HL-60/S4 treated with retinoic acid at 250 ng/mL for 4 days and 3 days (cell line): Measurements from ENCODE around the gene ADAM10.

Experiments
- in situ Hi-C: fragments of 300-500 bp; cut with MboI; formaldehyde crosslinking; loops from 2 replicates; pipeline ENCODE4 v1.7.0; 2022; ENCODE audit warnings: low sequenced_read_pairs

ADAM10 gene

DNA sequence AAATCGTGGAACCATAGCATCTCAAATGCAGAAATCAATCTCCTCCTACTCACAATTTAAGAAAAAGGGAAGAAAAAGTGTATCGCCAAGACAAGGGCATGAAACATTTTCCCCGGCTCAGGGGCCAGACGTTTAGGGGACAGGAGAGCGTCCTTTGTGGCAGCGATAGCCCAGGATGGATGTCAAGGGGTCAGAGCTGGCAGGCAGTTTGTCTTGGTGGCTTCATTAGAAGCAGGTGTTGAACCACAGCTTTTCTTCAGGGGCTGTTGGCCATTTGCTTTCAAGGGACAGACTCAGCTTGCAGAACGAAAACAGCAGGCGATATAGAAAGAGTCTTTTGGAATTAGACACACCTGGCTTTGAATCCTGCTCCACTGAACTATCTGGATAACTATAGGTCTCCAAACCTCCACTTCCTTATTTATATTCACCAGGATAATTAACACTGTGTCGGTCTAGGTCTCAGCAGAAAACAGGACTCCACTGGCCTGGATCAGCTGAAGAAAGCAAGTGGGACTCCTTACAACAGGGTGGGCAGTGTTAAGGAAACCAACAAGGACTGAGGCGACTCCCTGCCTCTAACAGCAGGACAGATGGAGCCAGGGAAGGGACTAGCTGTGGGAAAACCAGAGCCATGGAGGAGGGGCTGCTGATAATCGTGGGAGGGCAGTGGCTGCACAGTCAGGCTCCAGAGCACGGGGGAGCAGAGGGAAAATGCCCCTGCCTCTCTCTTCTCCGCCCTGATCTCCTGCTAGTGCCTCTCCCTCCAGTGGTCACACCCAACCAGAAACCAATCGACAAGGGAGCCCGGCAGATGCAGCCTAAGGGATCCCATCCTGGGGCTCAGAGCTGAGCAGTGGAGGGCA is 194.1 kb downstream of the ADAM10 start:
- in situ Hi-C loops, result no loop called here

DNA sequence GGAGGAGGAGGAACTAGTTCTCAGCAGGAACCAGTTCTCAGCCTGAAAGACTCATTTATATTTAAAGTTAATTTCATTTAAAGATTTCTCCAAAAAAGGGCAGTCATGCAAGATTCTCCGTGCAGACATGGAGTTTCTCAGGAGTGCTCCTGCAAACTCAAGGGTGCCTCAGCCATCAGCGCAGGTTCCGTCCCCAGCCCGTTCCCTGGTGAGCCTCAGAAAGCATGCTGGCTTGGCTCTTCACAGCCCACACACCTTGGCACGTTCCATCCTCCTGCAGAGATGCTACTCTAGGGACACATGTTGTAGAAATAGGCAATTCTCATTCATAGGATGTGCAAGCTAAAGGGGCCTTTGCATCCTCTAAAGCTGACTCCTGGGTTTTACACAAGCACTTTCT is 194.7 kb downstream of the ADAM10 start:
- in situ Hi-C loops, result no loop called here

DNA sequence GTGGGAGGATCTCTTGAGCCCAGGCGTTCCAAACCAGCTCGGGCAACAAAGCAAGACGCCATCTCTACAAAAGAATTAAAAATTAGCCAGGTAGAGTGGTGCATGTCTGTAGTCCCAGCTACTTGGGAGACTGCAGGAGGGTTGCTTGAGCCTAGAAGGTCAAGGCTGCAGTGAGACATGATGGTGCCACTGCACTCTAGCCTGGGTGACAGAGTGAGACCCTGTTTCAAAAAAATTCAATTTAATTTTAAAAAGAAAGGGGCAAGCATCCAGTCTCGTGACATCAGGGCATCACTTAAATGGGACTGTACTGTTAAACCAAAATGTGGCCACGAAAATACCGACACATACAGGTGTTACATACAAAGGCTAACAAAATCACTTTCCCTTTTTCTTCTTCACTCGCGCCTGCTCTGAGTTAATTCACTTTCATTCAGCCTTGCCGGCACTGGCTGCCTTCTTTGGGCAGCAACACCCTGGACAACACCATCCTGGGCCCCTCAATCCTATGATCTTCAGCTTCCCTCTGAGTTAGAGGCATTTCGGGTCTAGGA is 196.1 kb downstream of the ADAM10 start:
- in situ Hi-C loops, result no loop called here

DNA sequence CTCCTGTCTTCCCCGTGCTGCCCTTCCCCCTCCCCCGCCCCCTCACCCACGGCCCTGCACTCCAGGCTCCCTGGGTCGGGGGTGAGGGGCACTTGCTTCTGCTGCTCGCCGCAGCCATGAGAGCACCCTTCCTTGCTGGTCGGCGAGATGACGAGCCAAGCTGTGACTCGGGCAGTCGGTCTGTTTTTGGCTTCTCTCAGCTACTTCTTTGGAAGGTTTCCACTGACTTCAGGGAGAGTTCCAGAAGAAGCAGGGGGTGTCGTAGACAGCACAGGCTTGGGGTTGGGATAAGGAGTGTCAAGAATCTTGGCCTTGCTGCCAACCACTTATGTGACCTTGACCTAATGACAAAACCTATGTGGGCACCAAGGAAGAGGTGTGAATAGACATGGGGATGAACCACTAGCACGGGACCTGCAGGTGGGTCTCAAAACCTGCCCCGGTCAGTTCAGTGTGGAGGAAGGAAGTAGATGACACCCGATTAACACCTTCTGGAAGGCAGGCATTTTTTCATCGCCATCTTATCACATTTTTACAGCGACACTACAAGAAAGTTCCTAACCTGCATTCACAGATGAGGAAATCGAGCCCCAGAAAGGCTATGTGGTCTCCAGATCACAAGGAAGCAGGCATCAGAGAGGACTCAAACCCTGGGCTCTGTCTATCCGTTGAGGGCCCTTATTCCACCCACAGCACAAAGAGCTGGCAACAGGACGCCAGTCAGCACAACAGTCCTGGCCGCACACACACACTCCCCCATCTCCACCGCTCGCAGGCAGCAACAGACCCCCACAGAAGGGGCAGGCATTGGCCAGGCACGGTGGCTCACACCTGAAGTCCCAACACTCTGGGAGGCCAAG is 196.8 kb downstream of the ADAM10 start:
- in situ Hi-C loops, result no loop called here

DNA sequence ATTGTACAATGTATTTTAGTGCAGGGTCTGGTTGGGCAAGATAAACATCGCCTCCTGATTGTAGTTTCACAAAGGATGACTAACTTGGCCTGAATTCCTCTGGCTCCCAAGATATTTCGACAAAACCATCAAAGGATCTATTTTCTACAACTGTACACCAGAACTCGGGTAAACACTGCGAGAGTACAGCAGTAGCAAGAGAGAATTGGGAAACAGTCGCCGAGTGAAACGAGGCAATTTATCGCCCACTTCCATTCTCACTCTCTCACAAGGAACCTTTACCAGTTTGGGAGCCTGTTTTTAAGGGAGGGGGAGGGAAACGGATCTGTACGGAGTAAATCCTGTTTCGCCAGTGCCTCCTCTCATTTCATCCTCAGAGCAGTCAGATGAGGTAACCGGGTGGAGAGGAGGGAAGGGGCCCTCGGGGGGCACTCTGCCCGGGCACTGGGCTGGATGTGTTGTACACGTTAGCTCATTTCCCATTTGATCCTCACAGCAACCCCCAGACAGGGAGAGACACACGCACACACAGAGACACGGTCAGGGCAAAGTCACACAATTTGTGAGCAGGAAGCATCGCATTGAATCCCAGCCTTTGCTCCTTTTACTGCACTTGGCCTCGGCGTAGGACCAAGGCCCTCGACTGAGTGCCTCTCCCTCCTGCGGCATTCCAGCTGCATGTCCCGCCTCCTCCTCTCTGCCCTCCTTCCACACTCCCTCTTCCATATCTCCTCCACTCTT is 197.6 kb downstream of the ADAM10 start:
- in situ Hi-C loops, result no loop called here

DNA sequence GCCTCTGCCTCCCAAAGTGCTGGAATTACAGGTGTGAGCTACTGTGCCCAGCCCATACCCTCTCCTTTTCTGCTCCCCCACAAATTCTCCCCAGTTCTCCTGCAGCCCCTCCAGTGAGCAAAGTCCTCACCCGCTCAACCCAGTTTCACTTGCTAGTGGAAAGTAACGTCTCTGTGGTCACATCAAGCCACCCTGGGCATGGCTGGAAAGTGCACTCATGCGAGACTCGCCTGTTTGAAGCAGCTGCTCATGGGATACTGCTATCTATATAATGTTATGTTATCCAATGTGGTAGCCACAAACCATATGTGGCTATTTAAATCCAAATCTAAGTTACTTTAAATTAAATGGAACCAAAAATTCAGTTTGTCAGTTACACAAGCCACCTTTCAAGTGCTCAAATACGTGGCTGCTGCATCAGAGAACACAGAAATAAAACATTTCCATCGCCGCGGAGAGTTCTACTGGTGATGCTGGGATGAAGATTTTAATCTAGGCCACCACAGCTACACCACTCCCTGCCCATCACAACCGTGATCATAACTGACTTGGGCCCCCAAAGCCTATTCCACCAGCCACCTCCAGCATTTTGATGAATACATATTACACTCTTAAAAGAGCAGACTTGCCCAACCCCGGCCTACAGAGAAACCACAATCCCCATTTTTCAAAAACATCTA is 198.3 kb downstream of the ADAM10 start:
- in situ Hi-C loops, result no loop called here

DNA sequence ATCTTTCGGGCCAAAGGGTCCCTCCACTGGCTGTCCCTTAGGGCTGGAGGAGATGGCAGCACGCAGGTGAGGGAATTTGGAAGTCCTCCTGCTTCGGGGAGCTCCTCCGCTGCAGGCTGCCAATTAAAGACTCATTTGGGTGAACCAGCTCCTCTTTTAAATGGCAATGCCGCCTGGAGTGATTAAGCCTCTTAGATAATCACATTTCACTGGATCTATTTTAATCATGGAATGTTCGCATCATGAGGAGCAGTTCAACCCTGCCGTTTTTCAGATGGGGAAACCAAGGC is 199.8 kb downstream of the ADAM10 start:
- in situ Hi-C loops, result no loop called here

DNA sequence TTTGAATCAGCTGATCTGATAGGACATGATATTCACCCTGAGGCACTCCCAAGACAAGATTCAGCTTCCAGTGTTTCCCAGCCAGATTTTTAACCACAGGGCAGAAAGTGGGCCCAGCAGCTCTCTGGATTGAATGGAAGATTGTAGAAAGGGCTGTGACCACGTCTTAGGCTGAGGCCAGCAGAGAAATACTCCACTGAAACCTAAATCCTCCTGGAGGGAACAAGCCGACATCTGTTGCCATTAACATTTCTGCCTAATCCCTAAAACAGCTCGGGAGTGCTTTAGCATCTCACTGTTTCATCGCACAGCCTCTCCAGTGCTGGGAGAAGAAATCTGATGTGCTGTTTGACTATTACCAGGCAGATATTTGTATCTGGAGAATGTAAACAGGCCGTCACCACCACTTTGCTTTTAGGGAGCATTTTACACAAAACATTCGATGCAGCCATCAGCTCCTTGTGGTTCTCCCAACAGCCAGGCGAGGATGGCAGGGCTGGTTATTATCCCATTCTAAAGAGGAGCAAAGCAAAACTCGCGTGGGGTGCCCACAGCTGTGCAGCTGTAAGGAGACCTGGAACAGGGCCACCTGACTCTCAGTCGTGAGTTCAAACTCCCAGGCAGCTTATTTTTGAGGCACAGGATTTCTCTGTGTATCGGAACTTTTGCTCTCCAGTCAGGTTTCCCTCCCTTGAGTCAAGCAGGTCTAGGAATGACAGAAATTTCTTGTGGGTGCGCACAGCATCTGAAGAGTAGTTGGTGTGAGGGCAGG is 200.3 kb downstream of the ADAM10 start:
- in situ Hi-C loops, result no loop called here

DNA sequence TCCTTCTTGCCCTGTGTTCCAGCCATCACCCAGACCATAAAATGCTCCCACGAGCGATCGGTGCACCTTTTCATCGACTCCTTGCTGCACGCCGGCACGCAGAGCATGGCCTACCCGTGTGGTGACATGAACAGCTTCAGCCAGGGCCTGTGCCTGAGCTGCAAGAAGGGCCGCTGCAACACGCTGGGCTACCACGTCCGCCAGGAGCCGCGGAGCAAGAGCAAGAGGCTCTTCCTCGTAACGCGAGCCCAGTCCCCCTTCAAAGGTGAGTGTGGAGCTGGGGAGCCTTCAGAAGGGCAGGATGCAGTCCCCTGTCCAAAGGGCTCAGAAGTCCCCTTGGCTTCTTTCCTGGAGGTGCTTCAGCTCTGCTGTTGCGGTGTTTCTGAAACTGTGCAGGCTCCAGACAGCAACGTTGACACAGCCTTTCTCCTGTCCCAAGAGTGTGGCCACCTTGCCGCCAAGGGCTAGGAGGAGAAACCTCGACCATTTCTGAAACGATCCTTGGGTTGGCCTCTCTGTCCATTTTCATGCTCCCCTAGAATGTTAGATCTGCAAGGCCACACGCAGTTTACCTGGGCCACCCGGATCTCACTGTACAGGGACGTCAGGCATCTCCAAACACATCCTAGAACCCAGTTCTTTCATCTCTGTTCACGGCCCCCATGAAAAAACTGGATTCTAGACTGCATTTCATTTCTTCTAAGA is 201.0 kb downstream of the ADAM10 start:
- in situ Hi-C loops, result no loop called here

DNA sequence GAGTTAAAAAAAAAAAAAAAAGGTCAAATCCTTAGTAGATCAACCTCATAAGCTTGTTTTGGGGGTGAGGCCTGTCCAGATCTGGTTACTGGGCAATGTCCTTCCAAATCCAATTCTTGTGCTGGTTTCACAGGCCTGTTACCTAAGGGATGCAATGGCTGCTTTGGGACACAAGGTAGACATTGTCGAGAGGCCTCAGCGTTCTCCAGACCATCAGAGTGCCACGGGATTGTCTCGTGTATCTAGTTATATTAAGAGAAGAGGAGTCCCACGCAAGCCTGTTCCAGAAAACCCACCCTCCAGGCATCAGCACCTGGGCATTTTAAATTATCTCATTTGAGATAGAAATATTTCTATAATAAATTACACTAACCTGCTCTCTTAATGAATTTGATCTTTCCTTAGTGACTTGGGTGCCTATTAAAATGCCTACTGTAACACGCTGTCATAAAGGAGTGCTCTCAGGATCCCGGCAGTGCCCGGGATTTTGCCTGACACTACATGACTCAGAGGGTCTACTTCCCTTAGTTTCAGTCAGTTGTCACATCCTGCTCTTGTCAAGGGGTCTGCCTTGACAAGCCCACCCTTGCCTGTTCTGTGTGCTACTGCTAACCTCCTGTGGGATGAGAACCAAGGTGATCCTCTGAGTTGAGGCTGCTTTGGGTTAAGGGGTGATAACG is 201.7 kb downstream of the ADAM10 start:
- in situ Hi-C loops, result no loop called here

DNA sequence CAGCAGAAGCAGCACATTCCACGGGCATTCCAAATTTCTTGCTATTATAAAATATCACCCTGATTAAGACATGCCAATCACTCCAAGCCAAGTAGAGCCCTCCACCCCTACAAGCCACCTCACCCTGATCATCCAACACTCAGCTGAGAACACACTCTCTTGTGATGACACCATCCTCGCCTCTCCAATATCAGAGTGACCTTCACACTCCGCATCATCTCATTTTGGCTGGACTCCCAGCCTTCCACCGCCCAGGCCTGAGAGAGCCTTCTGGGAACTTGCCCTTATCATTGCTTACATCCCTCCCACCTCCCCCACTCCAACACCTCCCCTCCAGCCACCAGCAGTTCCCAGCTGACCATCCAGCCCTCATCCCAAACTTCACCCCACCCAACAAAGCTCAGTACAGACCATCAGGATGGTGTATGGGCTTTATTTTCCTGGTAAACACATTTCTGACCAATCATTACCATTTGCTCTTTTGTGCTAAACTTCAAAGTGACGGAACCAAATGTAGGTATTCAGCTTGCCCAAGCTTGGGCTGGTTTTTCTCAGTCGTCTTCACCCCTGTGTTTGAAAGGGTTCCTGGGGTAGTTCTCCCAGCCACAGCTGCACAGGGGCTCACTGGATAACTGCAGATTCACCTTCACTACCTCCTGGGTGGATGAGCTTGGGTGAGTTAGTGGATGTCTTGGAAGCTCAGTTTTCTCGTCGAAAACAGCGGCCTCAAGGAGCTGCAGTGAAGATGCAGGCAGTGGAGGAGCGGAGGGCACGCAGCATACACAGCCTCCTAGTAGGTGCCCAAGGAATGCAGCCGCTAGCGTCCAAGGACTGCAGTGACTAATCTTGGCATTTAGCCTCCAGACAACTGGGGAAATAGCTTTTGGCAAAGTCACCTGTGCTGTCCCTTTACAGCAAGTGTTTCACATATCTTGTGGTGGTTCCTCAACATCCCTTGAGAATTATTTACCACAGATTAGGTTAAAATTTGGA is 202.6 kb downstream of the ADAM10 start:
- in situ Hi-C loops, result no loop called here

DNA sequence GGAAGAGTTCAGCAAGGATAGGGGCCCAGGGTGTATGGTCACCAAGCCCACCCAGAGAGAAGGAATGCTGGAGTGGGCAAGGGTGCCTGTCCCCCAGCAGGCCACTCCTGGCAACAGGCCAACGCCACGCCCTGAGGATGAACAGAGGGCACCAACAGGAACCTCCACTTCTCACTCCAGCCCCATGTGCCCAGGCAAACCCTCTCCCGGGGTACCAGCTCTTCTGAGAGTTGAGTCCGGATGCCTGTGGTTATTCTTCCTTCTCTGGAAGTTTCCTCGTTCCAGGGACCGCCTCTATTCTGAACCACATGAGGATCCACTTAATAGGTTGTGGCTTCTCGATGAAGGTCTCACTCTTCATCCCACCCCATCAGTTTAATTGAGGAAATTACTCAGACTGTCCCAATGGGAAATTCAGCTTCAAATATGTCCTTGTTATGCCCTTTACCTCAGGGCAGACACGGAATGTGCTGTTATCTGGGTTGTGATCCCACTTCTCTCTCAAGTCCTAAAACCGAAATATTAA is 203.4 kb downstream of the ADAM10 start:
- in situ Hi-C loops, result no loop called here

DNA sequence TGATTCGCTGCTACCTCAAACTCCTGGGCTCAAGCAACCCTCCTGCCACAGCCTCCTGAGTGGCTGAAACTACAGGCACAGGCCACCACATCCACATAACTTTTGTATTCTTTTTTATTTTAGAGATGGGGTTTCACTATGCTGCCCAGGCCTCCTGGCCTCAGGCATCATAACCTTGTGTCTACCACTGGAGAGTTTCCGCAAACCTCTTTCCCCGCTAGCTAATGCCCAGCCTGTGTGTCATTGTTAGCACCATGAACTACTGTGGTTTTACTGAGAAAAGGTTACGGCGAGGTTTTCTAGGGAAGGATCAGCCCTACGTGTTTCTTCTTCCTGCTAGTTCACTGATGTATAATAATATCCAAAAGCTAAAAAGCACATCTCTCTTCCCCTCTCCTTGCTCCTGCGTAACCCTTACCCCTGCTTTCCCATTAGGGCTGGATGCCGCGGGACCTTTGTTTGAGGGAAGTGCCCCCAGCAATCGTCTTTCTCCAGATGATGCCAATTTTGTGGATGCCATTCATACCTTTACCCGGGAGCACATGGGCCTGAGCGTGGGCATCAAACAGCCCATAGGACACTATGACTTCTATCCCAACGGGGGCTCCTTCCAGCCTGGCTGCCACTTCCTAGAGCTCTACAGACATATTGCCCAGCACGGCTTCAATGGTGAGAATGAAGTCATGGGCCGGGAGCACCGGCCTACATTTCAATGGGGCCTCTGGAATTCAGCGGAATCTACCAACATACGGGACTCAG is 204.0 kb downstream of the ADAM10 start:
- in situ Hi-C loops, result no loop called here

DNA sequence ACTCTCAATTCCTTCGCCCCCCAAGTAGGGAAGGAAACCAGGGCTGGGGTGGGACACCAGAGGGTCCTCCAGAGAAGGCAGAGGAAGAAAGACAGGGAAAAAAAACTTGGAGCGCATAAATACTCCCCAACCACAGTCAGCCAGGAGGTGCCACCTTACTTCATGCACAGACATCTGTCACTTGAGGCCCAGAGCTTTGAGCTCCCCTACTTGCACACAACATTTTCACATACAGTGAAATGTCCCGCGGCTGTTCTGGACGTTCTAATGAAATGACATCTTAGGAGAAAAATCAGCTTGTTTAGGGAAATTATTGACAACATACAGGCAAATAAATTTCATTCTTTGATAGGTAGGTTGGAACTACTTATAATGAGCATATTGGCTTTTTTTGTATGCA is 204.8 kb downstream of the ADAM10 start:
- in situ Hi-C loops, result no loop called here

DNA sequence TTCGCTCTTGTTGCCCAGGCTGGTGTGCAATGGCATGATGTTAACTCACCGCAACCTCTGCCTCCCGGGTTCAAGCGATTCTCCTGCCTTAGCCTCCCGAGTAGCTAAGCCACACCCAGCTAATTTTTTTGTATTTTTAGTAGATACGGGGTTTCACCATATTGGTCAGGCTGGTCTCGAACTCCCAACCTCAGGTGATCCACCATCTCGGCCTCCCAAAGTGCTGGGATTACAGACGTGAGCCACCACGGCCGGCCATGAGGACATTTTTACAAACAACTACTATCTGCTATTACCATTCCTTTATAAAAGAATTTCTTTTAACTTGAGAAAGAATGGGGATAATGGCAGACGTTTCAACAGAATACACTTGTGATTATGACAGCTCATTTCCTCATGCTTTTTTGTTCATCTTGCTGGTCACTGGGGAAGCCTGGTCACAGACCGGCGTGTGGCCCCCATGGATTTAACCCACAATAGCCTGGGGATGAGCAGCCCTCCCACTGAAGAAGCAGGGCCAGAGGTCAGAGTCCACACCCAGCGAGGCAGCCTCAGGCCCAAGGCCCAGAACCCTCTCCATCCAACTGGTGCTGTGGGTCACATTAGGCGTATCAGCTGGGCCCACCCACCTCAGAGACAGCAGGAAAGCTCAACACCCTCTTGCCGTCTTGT is 205.7 kb downstream of the ADAM10 start:
- in situ Hi-C loops, result no loop called here
